Left lung (tissue), 10 donors: Measurements from ENCODE around the gene ELF2. TPM values are rescaled to one million over a fixed set of nuclear protein-coding genes. Genes with fewer than 3 reads are reported as not detected.
"Not testable (repeated sequence)": the region's sequence is repeated elsewhere in the genome, so short reads cannot be mapped to it uniquely, and the experiment has no call there.

Source experiments
- ATAC-seq: fragments of 200-7000 bp; cut with Tn5 transposase; one replicate; pipeline ENCODE4 v1.9.1; 2020; ENCODE audit warnings: moderate library complexity
- DNase-seq, 4 donors: peaks; one replicate each; pipeline ENCODE4 v3.0.0-alpha.2; 2013 to 2020
- H3K27ac ChIP-seq, 2 donors: fragments of 200-600 bp; sonication (generic) in 1 of 2; one replicate each; pipeline versions ENCODE4 v1.5.0 to v1.8.0; 2020 to 2021
- H3K27me3 ChIP-seq, 2 donors: fragments of 200-600 bp; sonication (generic) in 1 of 2; one replicate each; pipeline versions ENCODE4 v1.5.0 to v1.8.0; 2020 to 2021
- H3K36me3 ChIP-seq, 2 donors: fragments of 200-600 bp; sonication (generic) in 1 of 2; one replicate each; pipeline versions ENCODE4 v1.5.0 to v1.8.0; 2020 to 2021
- H3K4me1 ChIP-seq, 2 donors: fragments of 200-600 bp; one replicate each; pipeline ENCODE4 v1.8.0; 2021
- H3K4me3 ChIP-seq, 2 donors: fragments of 200-600 bp; sonication (generic) in 1 of 2; one replicate each; pipeline versions ENCODE4 v1.5.0 to v1.8.0; 2020 to 2021; ENCODE audit warnings: mild to moderate bottlenecking in 1 of 2
- H3K9me3 ChIP-seq, 2 donors: fragments of 200-600 bp; sonication (generic) in 1 of 2; one replicate each; pipeline versions ENCODE4 v1.5.0 to v1.8.0; 2020 to 2021
- CTCF ChIP-seq, 2 donors: fragments of 200-600 bp; sonication (generic) in 1 of 2; IDR thresholded peaks; one replicate each; pipeline versions ENCODE4 v1.5.0 to v1.8.0; 2021; ENCODE audit warnings: antibody characterized with exemption in 2 of 2
- intact Hi-C, 2 donors: fragments of 100-400 bp; cut with DNase I; formaldehyde crosslinking; loops; one replicate each; pipeline versions ENCODE4 v1.11.2 to v1.14.2; 2022
- polyA plus RNA-seq, 6 donors: library from polyadenylated mRNA; unstranded; fragments of 120-200 nt; gene quantifications; one replicate each; pipeline ENCODE4 v1.2.1, GENCODE V29; 2013; ENCODE audit not compliant: insufficient read length in 6 of 6
- total RNA-seq, 2 donors: library from RNA; stranded (reverse); fragmentation: NEBNext Ultra II Directional; extraction: Animal tissue kit (Norgen Biotek cat#: 25700); gene quantifications; one replicate each; pipeline ENCODE4 v1.2.1, GENCODE V29; 2021
- donor health status: DM: no; HTN: yes; CAD: no.
- donor health status: DM: no; HTN: no; CAD: no.

ELF2 gene
- total and polyA plus RNA-seq, 8 donors, result 37.3 to 82.6 (median 70.4) TPM

GRCh38 chr4:139036885-139037284, 140.1 kb downstream of the ELF2 start:
- DNase-seq, result no peak
- Histone ChIP-seq H3K9me3 (no peaks in the 10 kb centered on the region), H3K27me3 (no peaks in the 10 kb centered on the region), H3K4me1 (peaks cover 0 to 7% of the 10 kb centered on the region in 2 donors), H3K36me3 (peaks cover 0 to 24% of the 10 kb centered on the region in 2 donors), H3K4me3 (no peak overlapping the region), H3K27ac (no peak overlapping the region)
- ATAC-seq, result no peak
- TF ChIP-seq CTCF (IDR thresholded peaks at IDR 0.05), result no peak
- intact Hi-C loops, result loop anchor here in 1 of 2 donors (10.0 kb wide), 2 partner anchors 48 to 258 kb away; no protein-coding TSS in a partner anchor

GRCh38 chr4:139035650-139036049, 141.4 kb downstream of the ELF2 start:
- H3K27ac ChIP-seq, result no peak overlapping the region
- ATAC-seq, result no peak
- DNase-seq, result no peak
- no peaks in the 10 kb centered on the region for H3K9me3 ChIP-seq
- H3K4me1 ChIP-seq, result peaks cover 0 to 15% of the 10 kb centered on the region in 2 donors
- no peaks in the 10 kb centered on the region for H3K27me3 ChIP-seq
- TF ChIP-seq CTCF (IDR thresholded peaks at IDR 0.05), result no peak
- intact Hi-C loops, result loop anchor here in 1 of 2 donors (10.0 kb wide), 2 partner anchors 49 to 259 kb away; no protein-coding TSS in a partner anchor
- H3K36me3 ChIP-seq, result peaks cover 0 to 23% of the 10 kb centered on the region in 2 donors
- no peak overlapping the region for H3K4me3 ChIP-seq

- Histone ChIP-seq H3K9me3 (no peaks in the 10 kb centered on the region), H3K27ac (no peak overlapping the region), H3K36me3 (no peaks in the 10 kb centered on the region), H3K4me3 (no peak overlapping the region), H3K27me3 (no peaks in the 10 kb centered on the region), H3K4me1 (peaks cover 0 to 35% of the 10 kb centered on the region in 2 donors)
- intact Hi-C loops, result loop anchor here in 1 of 2 donors (10.0 kb wide), 2 partner anchors 54 to 264 kb away; no protein-coding TSS in a partner anchor
- peak; percentile 57 to 80 for TF ChIP-seq CTCF (IDR thresholded peaks at IDR 0.05)
- ATAC-seq (peak; percentile 93), DNase-seq (peak in 3 of 4 donors; percentile 51 to 87 (median 73))
Observed at GRCh38 chr4:139030614-139031235, 146.3 kb downstream of the ELF2 start.

GRCh38 chr4:139029866-139030363, 147.1 kb downstream of the ELF2 start:
- H3K27ac ChIP-seq, H3K4me3 ChIP-seq, ATAC-seq, H3K36me3 ChIP-seq, H3K27me3 ChIP-seq, H3K9me3 ChIP-seq: not testable (repeated sequence)
- intact Hi-C loops, result loop anchor here in 1 of 2 donors (10.0 kb wide), 2 partner anchors 55 to 265 kb away; no protein-coding TSS in a partner anchor
- DNase-seq, result peak in 1 of 4 donors; percentile 45
- peaks cover 0 to 41% of the 10 kb centered on the region in 2 donors for H3K4me1 ChIP-seq

- peaks cover 0 to 38% of the 10 kb centered on the region in 2 donors for H3K4me1 ChIP-seq
- H3K36me3 ChIP-seq, result no peaks in the 10 kb centered on the region
- TF ChIP-seq CTCF (IDR thresholded peaks at IDR 0.05), result no peak
- no peak overlapping the region for H3K27ac ChIP-seq
- no peaks in the 10 kb centered on the region for H3K27me3 ChIP-seq
- H3K4me3 ChIP-seq, result no peak overlapping the region
- peak; percentile 15 for ATAC-seq
- DNase-seq, result no peak
- intact Hi-C loops, result no loop called here
- H3K9me3 ChIP-seq, result no peaks in the 10 kb centered on the region
Observed at GRCh38 chr4:139028191-139028661, 148.8 kb downstream of the ELF2 start.
